ENCODE data around the gene TSPAN5.

DNA sequence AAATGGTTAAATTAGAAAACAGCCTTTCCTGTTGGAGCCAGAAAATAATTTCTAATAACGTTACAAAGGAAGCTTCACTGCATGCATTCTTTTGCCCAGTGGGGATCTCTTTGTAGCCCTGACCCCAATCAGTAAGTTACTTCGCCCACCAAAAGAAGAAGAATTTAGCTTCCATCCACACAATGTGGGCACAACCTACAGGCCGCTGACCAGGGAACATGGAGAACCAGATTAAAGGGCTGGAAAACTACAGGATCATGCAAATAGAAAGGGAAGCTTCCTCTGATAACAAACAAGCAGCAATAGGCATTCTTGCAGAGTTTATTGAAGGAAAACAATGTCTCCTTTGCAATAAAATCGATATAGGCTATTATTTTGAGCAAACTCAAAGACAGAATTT, 21.3 kb upstream of the TSPAN5 start:
- no peak for TF ChIP-seq RAD21 (CRISPR knock-in tag; conservative IDR thresholded peaks at IDR 0.05 in 1 of 2, IDR thresholded peaks at IDR 0.05 in 1 of 2)
- TF ChIP-seq, protein P1, sequence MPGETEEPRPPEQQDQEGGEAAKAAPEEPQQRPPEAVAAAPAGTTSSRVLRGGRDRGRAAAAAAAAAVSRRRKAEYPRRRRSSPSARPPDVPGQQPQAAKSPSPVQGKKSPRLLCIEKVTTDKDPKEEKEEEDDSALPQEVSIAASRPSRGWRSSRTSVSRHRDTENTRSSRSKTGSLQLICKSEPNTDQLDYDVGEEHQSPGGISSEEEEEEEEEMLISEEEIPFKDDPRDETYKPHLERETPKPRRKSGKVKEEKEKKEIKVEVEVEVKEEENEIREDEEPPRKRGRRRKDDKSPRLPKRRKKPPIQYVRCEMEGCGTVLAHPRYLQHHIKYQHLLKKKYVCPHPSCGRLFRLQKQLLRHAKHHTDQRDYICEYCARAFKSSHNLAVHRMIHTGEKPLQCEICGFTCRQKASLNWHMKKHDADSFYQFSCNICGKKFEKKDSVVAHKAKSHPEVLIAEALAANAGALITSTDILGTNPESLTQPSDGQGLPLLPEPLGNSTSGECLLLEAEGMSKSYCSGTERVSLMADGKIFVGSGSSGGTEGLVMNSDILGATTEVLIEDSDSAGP (CRISPR knock-in tag; IDR thresholded peaks at IDR 0.05): no peak
- no peak for TF ChIP-seq MAFK (IDR thresholded peaks at IDR 0.05; ENCODE audit: low read length)
- TF ChIP-seq, protein P2, sequence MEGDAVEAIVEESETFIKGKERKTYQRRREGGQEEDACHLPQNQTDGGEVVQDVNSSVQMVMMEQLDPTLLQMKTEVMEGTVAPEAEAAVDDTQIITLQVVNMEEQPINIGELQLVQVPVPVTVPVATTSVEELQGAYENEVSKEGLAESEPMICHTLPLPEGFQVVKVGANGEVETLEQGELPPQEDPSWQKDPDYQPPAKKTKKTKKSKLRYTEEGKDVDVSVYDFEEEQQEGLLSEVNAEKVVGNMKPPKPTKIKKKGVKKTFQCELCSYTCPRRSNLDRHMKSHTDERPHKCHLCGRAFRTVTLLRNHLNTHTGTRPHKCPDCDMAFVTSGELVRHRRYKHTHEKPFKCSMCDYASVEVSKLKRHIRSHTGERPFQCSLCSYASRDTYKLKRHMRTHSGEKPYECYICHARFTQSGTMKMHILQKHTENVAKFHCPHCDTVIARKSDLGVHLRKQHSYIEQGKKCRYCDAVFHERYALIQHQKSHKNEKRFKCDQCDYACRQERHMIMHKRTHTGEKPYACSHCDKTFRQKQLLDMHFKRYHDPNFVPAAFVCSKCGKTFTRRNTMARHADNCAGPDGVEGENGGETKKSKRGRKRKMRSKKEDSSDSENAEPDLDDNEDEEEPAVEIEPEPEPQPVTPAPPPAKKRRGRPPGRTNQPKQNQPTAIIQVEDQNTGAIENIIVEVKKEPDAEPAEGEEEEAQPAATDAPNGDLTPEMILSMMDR (IDR thresholded peaks at IDR 0.05 in 2 of 3, conservative IDR thresholded peaks at IDR 0.05 in 1 of 3; ENCODE audit: insufficient read depth in 2 of 3, low read depth in 1 of 3, low read length in 3 of 3): no peak
- TF ChIP-seq EGR1 (conservative IDR thresholded peaks at IDR 0.05): no peak
- TF ChIP-seq NCOA1 (IDR thresholded peaks at IDR 0.05; ENCODE audit: low read depth): no peak
- no peak for TF ChIP-seq TAF7 (tag; IDR thresholded peaks at IDR 0.05)

All from K562 (cell line).